ENCODE measurements around the gene AGBL1.

Gene AGBL1

GRCh38 chr15:86802244-86802643, 722.6 kb downstream of the AGBL1 start:
- no peaks in the 10 kb centered on the region for H3K79me2 ChIP-seq (ENCODE audit: insufficient read depth, low read length)
- H3K9me3 ChIP-seq (ENCODE audit: insufficient read depth, low read length, severe bottlenecking): no peaks in the 10 kb centered on the region
- no peak overlapping the region for H2AFZ ChIP-seq (ENCODE audit: low read depth, low read length)
- no peak overlapping the region for H3K9ac ChIP-seq (ENCODE audit: low read depth, low read length)
- H4K20me1 ChIP-seq (ENCODE audit: insufficient read depth, low read length): no peaks in the 10 kb centered on the region
- DNase-seq: no peak
- H3K4me2 ChIP-seq (ENCODE audit: insufficient read depth, low read length): no peak overlapping the region
- H3K27ac ChIP-seq (ENCODE audit: low read length): no peak overlapping the region
- H3K27me3 ChIP-seq (ENCODE audit: insufficient read depth, low read length, poor library complexity): no peaks in the 10 kb centered on the region
- no peaks in the 10 kb centered on the region for H3K4me1 ChIP-seq (ENCODE audit: insufficient read depth, low read length)
- H3K4me3 ChIP-seq (ENCODE audit: low read depth in 1 of 2, low read length in 2 of 2): no peak overlapping the region
- TF ChIP-seq, protein P1, sequence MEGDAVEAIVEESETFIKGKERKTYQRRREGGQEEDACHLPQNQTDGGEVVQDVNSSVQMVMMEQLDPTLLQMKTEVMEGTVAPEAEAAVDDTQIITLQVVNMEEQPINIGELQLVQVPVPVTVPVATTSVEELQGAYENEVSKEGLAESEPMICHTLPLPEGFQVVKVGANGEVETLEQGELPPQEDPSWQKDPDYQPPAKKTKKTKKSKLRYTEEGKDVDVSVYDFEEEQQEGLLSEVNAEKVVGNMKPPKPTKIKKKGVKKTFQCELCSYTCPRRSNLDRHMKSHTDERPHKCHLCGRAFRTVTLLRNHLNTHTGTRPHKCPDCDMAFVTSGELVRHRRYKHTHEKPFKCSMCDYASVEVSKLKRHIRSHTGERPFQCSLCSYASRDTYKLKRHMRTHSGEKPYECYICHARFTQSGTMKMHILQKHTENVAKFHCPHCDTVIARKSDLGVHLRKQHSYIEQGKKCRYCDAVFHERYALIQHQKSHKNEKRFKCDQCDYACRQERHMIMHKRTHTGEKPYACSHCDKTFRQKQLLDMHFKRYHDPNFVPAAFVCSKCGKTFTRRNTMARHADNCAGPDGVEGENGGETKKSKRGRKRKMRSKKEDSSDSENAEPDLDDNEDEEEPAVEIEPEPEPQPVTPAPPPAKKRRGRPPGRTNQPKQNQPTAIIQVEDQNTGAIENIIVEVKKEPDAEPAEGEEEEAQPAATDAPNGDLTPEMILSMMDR (IDR thresholded peaks at IDR 0.05; ENCODE audit: borderline replicate concordance, extremely low read depth, low read length, poor library complexity, severe bottlenecking): no peak
- no peak for TF ChIP-seq EZH2 (IDR thresholded peaks at IDR 0.05; ENCODE audit: borderline replicate concordance, low read depth, low read length, severe bottlenecking)
- ATAC-seq (ENCODE audit: insufficient read depth, low read depth): no peak
- no peaks in the 10 kb centered on the region for H3K36me3 ChIP-seq (ENCODE audit: insufficient read depth, low read length)

- no peak overlapping the region for H3K27ac ChIP-seq (ENCODE audit: low read length)
- TF ChIP-seq, protein P1 (IDR thresholded peaks at IDR 0.05; ENCODE audit: borderline replicate concordance, extremely low read depth, low read length, poor library complexity, severe bottlenecking): no peak
- H4K20me1 ChIP-seq (ENCODE audit: insufficient read depth, low read length): no peaks in the 10 kb centered on the region
- H3K9me3 ChIP-seq (ENCODE audit: insufficient read depth, low read length, severe bottlenecking): no peaks in the 10 kb centered on the region
- H3K79me2 ChIP-seq (ENCODE audit: insufficient read depth, low read length): no peaks in the 10 kb centered on the region
- H3K4me1 ChIP-seq (ENCODE audit: insufficient read depth, low read length): no peaks in the 10 kb centered on the region
- no peak overlapping the region for H3K4me3 ChIP-seq (ENCODE audit: low read depth in 1 of 2, low read length in 2 of 2)
- no peak overlapping the region for H3K9ac ChIP-seq (ENCODE audit: low read depth, low read length)
- no peaks in the 10 kb centered on the region for H3K27me3 ChIP-seq (ENCODE audit: insufficient read depth, low read length, poor library complexity)
- no peak overlapping the region for H2AFZ ChIP-seq (ENCODE audit: low read depth, low read length)
- H3K4me2 ChIP-seq (ENCODE audit: insufficient read depth, low read length): no peak overlapping the region
- no peak for DNase-seq
- ATAC-seq (ENCODE audit: insufficient read depth, low read depth): no peak
- no peaks in the 10 kb centered on the region for H3K36me3 ChIP-seq (ENCODE audit: insufficient read depth, low read length)
These were observed 724.7 kb downstream of the AGBL1 start for GRCh38 chr15:86804406-86804805.

DNA sequence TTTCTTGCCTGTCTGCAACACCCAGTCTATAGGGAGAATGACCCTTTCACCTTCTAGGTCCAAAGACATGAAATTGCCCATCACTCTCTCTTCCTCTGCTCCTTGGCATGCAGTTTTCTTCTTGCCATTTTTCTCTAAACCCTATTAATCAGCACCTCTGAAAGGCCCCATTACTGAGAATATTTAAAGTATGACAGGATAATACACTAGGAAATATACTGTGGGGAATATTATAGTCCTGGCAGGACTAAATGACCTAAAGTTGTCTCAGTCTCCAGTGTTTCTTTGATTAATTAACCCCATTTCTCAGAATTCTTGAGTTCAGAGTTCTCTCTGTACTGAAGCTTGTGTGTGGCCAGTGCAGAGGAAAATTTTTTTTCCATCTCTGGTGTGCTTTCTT, 730.7 kb downstream of the AGBL1 start:
- Histone ChIP-seq H3K27ac (ENCODE audit: low read length) (no peak overlapping the region), H3K9ac (ENCODE audit: low read depth, low read length) (no peak overlapping the region), H3K4me2 (ENCODE audit: insufficient read depth, low read length) (no peak overlapping the region), H3K4me3 (ENCODE audit: low read depth in 1 of 2, low read length in 2 of 2) (no peak overlapping the region), H3K27me3 (ENCODE audit: insufficient read depth, low read length, poor library complexity) (no peaks in the 10 kb centered on the region), H3K79me2 (ENCODE audit: insufficient read depth, low read length) (no peaks in the 10 kb centered on the region), H4K20me1 (ENCODE audit: insufficient read depth, low read length) (no peaks in the 10 kb centered on the region), H2AFZ (ENCODE audit: low read depth, low read length) (no peak overlapping the region), H3K4me1 (ENCODE audit: insufficient read depth, low read length) (no peaks in the 10 kb centered on the region), H3K9me3 (ENCODE audit: insufficient read depth, low read length, severe bottlenecking) (no peaks in the 10 kb centered on the region), H3K36me3 (ENCODE audit: insufficient read depth, low read length) (no peaks in the 10 kb centered on the region)
- DNase-seq: no peak
- ATAC-seq (ENCODE audit: insufficient read depth, low read depth): no peak
- no peak for TF ChIP-seq EZH2 (IDR thresholded peaks at IDR 0.05; ENCODE audit: borderline replicate concordance, low read depth, low read length, severe bottlenecking)
- TF ChIP-seq, protein P1 (IDR thresholded peaks at IDR 0.05; ENCODE audit: borderline replicate concordance, extremely low read depth, low read length, poor library complexity, severe bottlenecking): no peak

GRCh38 chr15:86813892-86814291, 734.2 kb downstream of the AGBL1 start:
- ATAC-seq (ENCODE audit: insufficient read depth, low read depth) (no peak), DNase-seq (no peak)
- Histone ChIP-seq H2AFZ (ENCODE audit: low read depth, low read length) (no peak overlapping the region), H3K9me3 (ENCODE audit: insufficient read depth, low read length, severe bottlenecking) (no peaks in the 10 kb centered on the region), H3K4me2 (ENCODE audit: insufficient read depth, low read length) (no peak overlapping the region), H3K9ac (ENCODE audit: low read depth, low read length) (no peak overlapping the region), H3K4me3 (ENCODE audit: low read depth in 1 of 2, low read length in 2 of 2) (no peak overlapping the region), H3K36me3 (ENCODE audit: insufficient read depth, low read length) (no peaks in the 10 kb centered on the region), H3K27me3 (ENCODE audit: insufficient read depth, low read length, poor library complexity) (no peaks in the 10 kb centered on the region), H3K4me1 (ENCODE audit: insufficient read depth, low read length) (no peaks in the 10 kb centered on the region), H3K27ac (ENCODE audit: low read length) (no peak overlapping the region), H4K20me1 (ENCODE audit: insufficient read depth, low read length) (no peaks in the 10 kb centered on the region), H3K79me2 (ENCODE audit: insufficient read depth, low read length) (no peaks in the 10 kb centered on the region)
- no peak for TF ChIP-seq EZH2 (IDR thresholded peaks at IDR 0.05; ENCODE audit: borderline replicate concordance, low read depth, low read length, severe bottlenecking)
- TF ChIP-seq, protein P1 (IDR thresholded peaks at IDR 0.05; ENCODE audit: borderline replicate concordance, extremely low read depth, low read length, poor library complexity, severe bottlenecking): no peak

Measured in DND-41 (cell line).